ENCODE measurements around the gene CAMK2N2.

CAMK2N2 gene

GRCh38 chr3:184242297-184242685, 19.1 kb downstream of the CAMK2N2 start:
- DNase-seq (ENCODE audit: extremely low spot score, insufficient read length, low read depth) (no peak), FAIRE-seq (no peak)

- no peak for DNase-seq (ENCODE audit: extremely low spot score, insufficient read length, low read depth)
- FAIRE-seq: no peak
These were observed 19.7 kb downstream of the CAMK2N2 start for GRCh38 chr3:184241447-184242296.

GRCh38 chr3:184241141-184241446, 20.3 kb downstream of the CAMK2N2 start:
- no peak for DNase-seq (ENCODE audit: extremely low spot score, insufficient read length, low read depth)
- no peak for FAIRE-seq

GRCh38 chr3:184240384-184241140, 20.8 kb downstream of the CAMK2N2 start:
- FAIRE-seq (no peak), DNase-seq (ENCODE audit: extremely low spot score, insufficient read length, low read depth) (no peak)

GRCh38 chr3:184239708-184240107, 21.6 kb downstream of the CAMK2N2 start:
- DNase-seq (ENCODE audit: extremely low spot score, insufficient read length, low read depth) (no peak), FAIRE-seq (no peak)

GRCh38 chr3:184239221-184239620, 22.1 kb downstream of the CAMK2N2 start:
- DNase-seq (ENCODE audit: extremely low spot score, insufficient read length, low read depth) (no peak), FAIRE-seq (no peak)

- DNase-seq (ENCODE audit: extremely low spot score, insufficient read length, low read depth): no peak
- no peak for FAIRE-seq
These were observed 23.0 kb downstream of the CAMK2N2 start for GRCh38 chr3:184238246-184238818.

- DNase-seq (ENCODE audit: extremely low spot score, insufficient read length, low read depth) (no peak), FAIRE-seq (no peak)
These were observed 23.5 kb downstream of the CAMK2N2 start for GRCh38 chr3:184237807-184238206.

GRCh38 chr3:184237211-184237610, 24.1 kb downstream of the CAMK2N2 start:
- DNase-seq (ENCODE audit: extremely low spot score, insufficient read length, low read depth) (no peak), FAIRE-seq (no peak)

GRCh38 chr3:184236636-184237035, 24.7 kb downstream of the CAMK2N2 start:
- FAIRE-seq: no peak
- no peak for DNase-seq (ENCODE audit: extremely low spot score, insufficient read length, low read depth)

GRCh38 chr3:184236033-184236410, 25.3 kb downstream of the CAMK2N2 start:
- no peak for DNase-seq (ENCODE audit: extremely low spot score, insufficient read length, low read depth)
- FAIRE-seq: no peak

- no peak for DNase-seq (ENCODE audit: extremely low spot score, insufficient read length, low read depth)
- no peak for FAIRE-seq
These were observed 25.8 kb downstream of the CAMK2N2 start for GRCh38 chr3:184235381-184236032.

GRCh38 chr3:184234671-184235380, 26.5 kb downstream of the CAMK2N2 start:
- no peak for FAIRE-seq
- no peak for DNase-seq (ENCODE audit: extremely low spot score, insufficient read length, low read depth)

GRCh38 chr3:184234224-184234623, 27.1 kb downstream of the CAMK2N2 start:
- no peak for FAIRE-seq
- DNase-seq (ENCODE audit: extremely low spot score, insufficient read length, low read depth): no peak

- DNase-seq (ENCODE audit: extremely low spot score, insufficient read length, low read depth): no peak
- no peak for FAIRE-seq
These were observed 28.1 kb downstream of the CAMK2N2 start for GRCh38 chr3:184233127-184233843.

- FAIRE-seq: no peak
- no peak for DNase-seq (ENCODE audit: extremely low spot score, insufficient read length, low read depth)
These were observed 29.7 kb downstream of the CAMK2N2 start for GRCh38 chr3:184231671-184232070.

- FAIRE-seq (no peak), DNase-seq (ENCODE audit: extremely low spot score, insufficient read length, low read depth) (no peak)
These were observed 30.5 kb downstream of the CAMK2N2 start for GRCh38 chr3:184230603-184231528.

- no peak for DNase-seq (ENCODE audit: extremely low spot score, insufficient read length, low read depth)
- FAIRE-seq: no peak
These were observed 31.2 kb downstream of the CAMK2N2 start for GRCh38 chr3:184230081-184230602.
